K562 (cell line): ENCODE data around the gene WDR62. TPM values are rescaled to one million over a fixed set of nuclear protein-coding genes. Genes with fewer than 3 reads are reported as not detected.

Experiments used
- ATAC-seq: fragments of 200-7000 bp; cut with Tn5 transposase; 3 replicates; pipeline ENCODE4 v1.9.1; 2020; ENCODE audit warnings: moderate library complexity
- BruUV-seq: library from RNA; stranded (reverse); fragments of 400-500 nt; replicated peaks from 2 replicates; lab custom pipeline; 2021; lab: Mats Ljungman, UMichigan
- CTCF ChIA-PET: fragments of 300-600 bp; formaldehyde crosslinking; extraction: SDS; loops from one replicate; lab custom pipeline; 2021; ENCODE audit warnings: low intra/inter-chr PET ratio; lab: Yijun Ruan, JAX
- POLR2A ChIA-PET: fragments of 300-600, 350-650 bp; sonication (Branson Sonifier 250); formaldehyde crosslinking; extraction: SDS; loops from one replicate; lab custom pipeline; 2021; ENCODE audit warnings: antibody characterized with exemption, inconsistent platforms; lab: Yijun Ruan, JAX
- DNase-seq, 4 experiments: peaks; one replicate each; pipeline versions ENCODE4 v3.0.0 to v3.0.0-alpha.2; 2011 to 2018; ENCODE audit warnings: low spot score in 3 of 4, mixed read lengths in 3 of 4; ENCODE audit errors: extremely low read depth in 1 of 4
- FAIRE-seq: peaks from 2 replicates; lab custom pipeline; 2011; peaks lifted over from hg19 to GRCh38; lab: Jason Lieb, UNC
- H2AFZ ChIP-seq: 2 replicates; pipeline ENCODE4 v1.6.0; 2011; ENCODE audit warnings: low read depth, low read length, control low read depth, inconsistent platforms
- H3K27ac ChIP-seq: fragments of 200-600 bp; 3 replicates; pipeline ENCODE4 v1.8.0; 2011; ENCODE audit warnings: low read depth, mild to moderate bottlenecking, control low read depth, inconsistent platforms, low read length, moderate library complexity, mixed read lengths; ENCODE audit errors: extremely low read depth
- H3K27me3 ChIP-seq, 2 experiments: fragments of 300-600 bp in 1 of 2; 2 replicates in 1 of 2; 3 replicates in 1 of 2; pipeline versions ENCODE4 v1.6.0 to v1.8.0; 2011; ENCODE audit warnings: inconsistent platforms in 2 of 2, low read length in 2 of 2, mild to moderate bottlenecking in 1 of 2, mixed read lengths in 1 of 2, moderate library complexity in 1 of 2; ENCODE audit not compliant: control insufficient read depth in 2 of 2, insufficient read depth in 2 of 2
- H3K36me3 ChIP-seq: fragments of 300-600 bp; 3 replicates; pipeline ENCODE4 v1.8.0; 2011; ENCODE audit warnings: mild to moderate bottlenecking, low read length, inconsistent platforms; ENCODE audit not compliant: control insufficient read depth, insufficient read depth
- H3K4me1 ChIP-seq, 2 experiments: fragments of 200-600 bp in 1 of 2; replicated peaks in 1 of 2; 2 replicates in 1 of 2; 3 replicates in 1 of 2; pipeline versions ENCODE4 v1.5.1 to v1.8.0; 2011; ENCODE audit warnings: inconsistent platforms in 2 of 2, low read length in 2 of 2, mild to moderate bottlenecking in 1 of 2, mixed read lengths in 1 of 2, moderate library complexity in 1 of 2; ENCODE audit not compliant: control insufficient read depth in 2 of 2, insufficient read depth in 2 of 2
- H3K4me2 ChIP-seq: 2 replicates; pipeline ENCODE4 v1.6.1; 2011; ENCODE audit warnings: low read length, control low read depth, inconsistent platforms, mixed read lengths; ENCODE audit not compliant: insufficient read depth
- H3K4me3 ChIP-seq: fragments of 200-600 bp; sonication (generic), shearing (Covaris generic); 2 replicates; pipeline ENCODE4 v1.5.1; 2016; ENCODE audit warnings: control low read depth, inconsistent platforms
- H3K79me2 ChIP-seq: fragments of 200-600 bp; 3 replicates; pipeline ENCODE4 v1.8.0; 2011; ENCODE audit warnings: low read length, inconsistent platforms; ENCODE audit not compliant: control insufficient read depth, insufficient read depth
- H3K9ac ChIP-seq, 2 experiments: 2 replicates each; pipeline versions ENCODE4 v1.6.0 to v1.6.1; 2011; ENCODE audit warnings: low read depth in 2 of 2, low read length in 2 of 2, control low read depth in 1 of 2, inconsistent platforms in 1 of 2, mild to moderate bottlenecking in 1 of 2, mixed read lengths in 1 of 2; ENCODE audit not compliant: insufficient read depth in 1 of 2
- H3K9me1 ChIP-seq: one replicate; pipeline ENCODE4 v1.6.0; 2011; ENCODE audit warnings: inconsistent platforms, mild to moderate bottlenecking, low read length, moderate library complexity; ENCODE audit not compliant: control insufficient read depth, insufficient read depth
- H3K9me3 ChIP-seq: replicated peaks from 2 replicates; pipeline ENCODE4 v1.5.1; 2011; ENCODE audit warnings: low read depth, low read length, inconsistent platforms; ENCODE audit not compliant: control insufficient read depth, insufficient read depth
- H4K20me1 ChIP-seq: replicated peaks from 2 replicates; pipeline ENCODE4 v1.6.1; 2011; ENCODE audit warnings: low read length, inconsistent platforms, mixed read lengths; ENCODE audit not compliant: control insufficient read depth, insufficient read depth
- CREB5 ChIP-seq: fragments of 250-450 bp; sonication (Bioruptor Pico); IDR thresholded peaks from 2 replicates; pipeline ENCODE4 v1.5.0; 2020; ENCODE audit warnings: mild to moderate bottlenecking
- CXXC5 ChIP-seq: fragments of 250-450 bp; sonication (Bioruptor Pico); IDR thresholded peaks from 2 replicates; pipeline ENCODE4 v1.8.0; 2022; ENCODE audit warnings: inconsistent platforms, mild to moderate bottlenecking, moderate library complexity
- KDM1A ChIP-seq, 2 experiments: fragments of 450-650 bp; IDR thresholded peaks; 2 replicates each; pipeline ENCODE4 v1.6.1; 2016; ENCODE audit warnings: mild to moderate bottlenecking in 2 of 2
- POLR2G ChIP-seq: fragments of 200-400 bp; formaldehyde crosslinking; IDR thresholded peaks from 2 replicates; pipeline ENCODE4 v1.6.1; 2017; ENCODE audit warnings: low read depth, mild to moderate bottlenecking, antibody characterized with exemption, low read length, moderate library complexity
- RBM22 ChIP-seq: fragments of 200-400 bp; formaldehyde crosslinking; IDR thresholded peaks from 2 replicates; pipeline ENCODE4 v1.6.1; 2018; ENCODE audit warnings: low read length, low read depth; ENCODE audit not compliant: poor library complexity, severe bottlenecking
- SIX5 ChIP-seq, 2 experiments: IDR thresholded peaks; 2 replicates each; pipeline ENCODE4 v1.6.1; 2011; ENCODE audit warnings: low read length in 2 of 2, borderline replicate concordance in 1 of 2, low read depth in 1 of 2, mild to moderate bottlenecking in 1 of 2, moderate library complexity in 1 of 2; ENCODE audit not compliant: insufficient read depth in 1 of 2
- ZBTB34 ChIP-seq: fragments of 250-450 bp; sonication (Bioruptor Pico); IDR thresholded peaks from 2 replicates; pipeline ENCODE4 v1.8.0; 2021; ENCODE audit warnings: mild to moderate bottlenecking, moderate library complexity
- ZBTB5 ChIP-seq: fragments of 450-650 bp; IDR thresholded peaks from 2 replicates; pipeline ENCODE4 v1.6.1; 2017; ENCODE audit warnings: antibody characterized with exemption
- ZNF263 ChIP-seq: sonication (generic); formaldehyde crosslinking; IDR thresholded peaks from 2 replicates; pipeline ENCODE4 v1.8.0; 2022; ENCODE audit warnings: mild to moderate bottlenecking, missing genetic modification reagents, borderline replicate concordance
- ZNF668 ChIP-seq: fragments of 250-450 bp; sonication (Bioruptor Pico); IDR thresholded peaks from 2 replicates; pipeline ENCODE4 v1.8.0; 2022; ENCODE audit warnings: mild to moderate bottlenecking, inconsistent platforms
- WGBS: fragments of 100-300 bp; shearing (Covaris generic); methylation state at CpG from one replicate; pipeline ENCODE4 v1.1.6; 2016; ENCODE audit warnings: low coverage, mixed read lengths; ENCODE audit not compliant: insufficient coverage; ENCODE audit errors: missing lambda C conversion rate; 5-methylcytosine and 5-hydroxymethylcytosine counted together
- in situ Hi-C: fragments of 300-500 bp; cut with MboI; formaldehyde crosslinking; loops from 4 replicates; pipeline ENCODE4 v1.15.0; 2018; ENCODE audit warnings: inconsistent platforms, mixed read lengths
- intact Hi-C: fragments of 100-400 bp; cut with micrococcal nuclease; formaldehyde crosslinking; loops from 2 replicates; pipeline ENCODE4 v1.14.2; 2022
- polyA plus RNA-seq, 8 experiments: library from polyadenylated mRNA; depleted of rRNA in 4 of 8; stranded (reverse) in 5 of 8; unstranded in 3 of 8; fragments of >200 nt; fragmentation: Nextera tagmentation in 2 of 8; fragmentation: Illumina TruSeq in 1 of 8; extraction: Ambion mirVana in 2 of 8; extraction: Trizol in 1 of 8; gene quantifications; 2 replicates each; pipeline versions ENCODE4 v1.2.1 to v1.2.3, GENCODE V29; 2011 to 2014; ENCODE audit warnings: inconsistent platforms in 1 of 8, missing spikeins in 1 of 8
- total RNA-seq, 7 experiments: library from RNA; depleted of rRNA in 6 of 7; stranded (reverse); fragments of >200 nt in 6 of 7; fragmentation: Illumina TruSeq in 2 of 7; extraction: Trizol in 2 of 7; gene quantifications; 2 replicates each; pipeline versions ENCODE4 v1.2.1 to v1.2.3, GENCODE V29; 2011 to 2021; ENCODE audit warnings: low replicate concordance in 1 of 7

Gene WDR62
- total and polyA plus RNA-seq, 9 of the 15 experiments (the other 6 are each of a cell fraction or from before 2014, with no cell fraction given): 0.35 to 32.8 (median 14.4) TPM

DNA sequence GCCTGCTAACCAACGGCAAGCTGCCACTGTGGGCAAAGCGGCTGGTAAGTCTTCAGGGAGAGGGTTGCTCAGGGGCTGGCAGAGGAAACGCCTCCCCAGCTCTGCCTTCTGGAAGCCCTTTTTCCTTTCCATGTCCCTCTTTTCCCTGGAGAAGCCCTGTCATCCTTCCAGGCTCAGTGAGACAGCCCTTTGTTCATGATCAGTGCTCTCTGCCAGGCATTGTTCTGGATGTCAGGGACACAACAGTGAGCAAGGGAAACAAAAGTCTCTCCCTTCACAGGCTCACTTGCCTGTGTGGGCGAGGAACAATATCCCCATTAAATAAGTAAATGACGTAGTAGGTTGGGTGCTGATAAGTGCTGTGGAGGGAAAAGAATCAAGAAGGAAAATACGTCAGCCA is 42.3 kb downstream of the WDR62 start (continued):
- TF ChIP-seq CREB5 (CRISPR knock-in tag) (no peak), RBM22 (no peak), CXXC5 (CRISPR knock-in tag) (no peak), KDM1A (IDR thresholded peaks at IDR 0.05) (no peak)

- intact Hi-C loops: no loop called here
- Histone ChIP-seq H3K27ac (no peak overlapping the region), H3K27me3 (no peaks in the 10 kb centered on the region), H3K36me3 (peaks cover 82% of the 10 kb centered on the region), H3K9me1 (peaks cover 6% of the 10 kb centered on the region), H3K9ac (peak overlapping the region in 1 of 2 experiments; percentile 43; a peak in 1 of 4 replicates), H3K79me2 (no peaks in the 10 kb centered on the region), H2AFZ (no peak overlapping the region), H4K20me1 (no peaks in the 10 kb centered on the region), H3K9me3 (no peaks in the 10 kb centered on the region), H3K4me3 (no peak overlapping the region), H3K4me2 (no peak overlapping the region), H3K4me1 (peaks cover 10 to 40% of the 10 kb centered on the region in 2 experiments; a peak in 4 of 5 replicates)
- no peak for ATAC-seq
- DNase-seq: no peak
- whole genome bisulfite sequencing: 96% methylated on average over 11 of the region's 19 CpGs
- BruUV-seq: no TSS peak
- in situ Hi-C loops: no loop called here
- FAIRE-seq: no peak
- TF ChIP-seq POLR2G: peak; percentile 45; the same call in 1 of the 2 replicates
- no peak for TF ChIP-seq ZNF263
- TF ChIP-seq SIX5 (IDR thresholded peaks at IDR 0.05; ENCODE audit: borderline replicate concordance in 1 of 2, insufficient read depth in 1 of 2, low read depth in 1 of 2, low read length in 2 of 2): no peak
- no peak for TF ChIP-seq ZBTB34
- TF ChIP-seq ZNF668: no peak
- TF ChIP-seq ZBTB5: no peak
- ChIA-PET CTCF (no interaction called here), POLR2A (no interaction called here)
These were observed 44.6 kb downstream of the WDR62 start for GRCh38 chr19:36099166-36099785.
